ENCODE data around the gene TANGO6.

Gene TANGO6

GRCh38 chr16:69029121-69029520 is 185.8 kb downstream of the TANGO6 start:
- Histone ChIP-seq H3K9me3 (ENCODE audit: insufficient read depth, low read length, severe bottlenecking) (no peaks in the 10 kb centered on the region), H4K20me1 (ENCODE audit: insufficient read depth, low read length) (no peaks in the 10 kb centered on the region), H3K4me3 (ENCODE audit: low read depth in 1 of 2, low read length in 2 of 2) (no peak overlapping the region), H2AFZ (ENCODE audit: low read depth, low read length) (no peak overlapping the region), H3K36me3 (ENCODE audit: insufficient read depth, low read length) (peaks cover 19% of the 10 kb centered on the region), H3K79me2 (ENCODE audit: insufficient read depth, low read length) (no peaks in the 10 kb centered on the region), H3K9ac (ENCODE audit: low read depth, low read length) (no peak overlapping the region), H3K27ac (ENCODE audit: low read length) (no peak overlapping the region), H3K27me3 (ENCODE audit: insufficient read depth, low read length, poor library complexity) (no peaks in the 10 kb centered on the region), H3K4me2 (ENCODE audit: insufficient read depth, low read length) (no peak overlapping the region), H3K4me1 (ENCODE audit: insufficient read depth, low read length) (no peaks in the 10 kb centered on the region)
- TF ChIP-seq, protein P1, sequence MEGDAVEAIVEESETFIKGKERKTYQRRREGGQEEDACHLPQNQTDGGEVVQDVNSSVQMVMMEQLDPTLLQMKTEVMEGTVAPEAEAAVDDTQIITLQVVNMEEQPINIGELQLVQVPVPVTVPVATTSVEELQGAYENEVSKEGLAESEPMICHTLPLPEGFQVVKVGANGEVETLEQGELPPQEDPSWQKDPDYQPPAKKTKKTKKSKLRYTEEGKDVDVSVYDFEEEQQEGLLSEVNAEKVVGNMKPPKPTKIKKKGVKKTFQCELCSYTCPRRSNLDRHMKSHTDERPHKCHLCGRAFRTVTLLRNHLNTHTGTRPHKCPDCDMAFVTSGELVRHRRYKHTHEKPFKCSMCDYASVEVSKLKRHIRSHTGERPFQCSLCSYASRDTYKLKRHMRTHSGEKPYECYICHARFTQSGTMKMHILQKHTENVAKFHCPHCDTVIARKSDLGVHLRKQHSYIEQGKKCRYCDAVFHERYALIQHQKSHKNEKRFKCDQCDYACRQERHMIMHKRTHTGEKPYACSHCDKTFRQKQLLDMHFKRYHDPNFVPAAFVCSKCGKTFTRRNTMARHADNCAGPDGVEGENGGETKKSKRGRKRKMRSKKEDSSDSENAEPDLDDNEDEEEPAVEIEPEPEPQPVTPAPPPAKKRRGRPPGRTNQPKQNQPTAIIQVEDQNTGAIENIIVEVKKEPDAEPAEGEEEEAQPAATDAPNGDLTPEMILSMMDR (IDR thresholded peaks at IDR 0.05; ENCODE audit: borderline replicate concordance, extremely low read depth, low read length, poor library complexity, severe bottlenecking) = no peak
- TF ChIP-seq EZH2 (IDR thresholded peaks at IDR 0.05; ENCODE audit: borderline replicate concordance, low read depth, low read length, severe bottlenecking) = no peak
- ATAC-seq (ENCODE audit: insufficient read depth, low read depth) (no peak), DNase-seq (no peak)

GRCh38 chr16:69031877-69032301 is 188.6 kb downstream of the TANGO6 start:
- Histone ChIP-seq H3K27ac (ENCODE audit: low read length) (no peak overlapping the region), H3K79me2 (ENCODE audit: insufficient read depth, low read length) (no peaks in the 10 kb centered on the region), H3K4me3 (ENCODE audit: low read depth in 1 of 2, low read length in 2 of 2) (no peak overlapping the region), H3K27me3 (ENCODE audit: insufficient read depth, low read length, poor library complexity) (no peaks in the 10 kb centered on the region), H3K9me3 (ENCODE audit: insufficient read depth, low read length, severe bottlenecking) (no peaks in the 10 kb centered on the region), H4K20me1 (ENCODE audit: insufficient read depth, low read length) (no peaks in the 10 kb centered on the region), H2AFZ (ENCODE audit: low read depth, low read length) (no peak overlapping the region), H3K4me1 (ENCODE audit: insufficient read depth, low read length) (no peaks in the 10 kb centered on the region), H3K36me3 (ENCODE audit: insufficient read depth, low read length) (peaks cover 16% of the 10 kb centered on the region), H3K9ac (ENCODE audit: low read depth, low read length) (no peak overlapping the region), H3K4me2 (ENCODE audit: insufficient read depth, low read length) (no peak overlapping the region)
- TF ChIP-seq, protein P1 (IDR thresholded peaks at IDR 0.05; ENCODE audit: borderline replicate concordance, extremely low read depth, low read length, poor library complexity, severe bottlenecking) = no peak
- no peak for TF ChIP-seq EZH2 (IDR thresholded peaks at IDR 0.05; ENCODE audit: borderline replicate concordance, low read depth, low read length, severe bottlenecking)
- no peak for DNase-seq
- no peak for ATAC-seq (ENCODE audit: insufficient read depth, low read depth)

GRCh38 chr16:69033151-69033949 is 190.0 kb downstream of the TANGO6 start:
- TF ChIP-seq, protein P1 (IDR thresholded peaks at IDR 0.05; ENCODE audit: borderline replicate concordance, extremely low read depth, low read length, poor library complexity, severe bottlenecking) = no peak
- TF ChIP-seq EZH2 (IDR thresholded peaks at IDR 0.05; ENCODE audit: borderline replicate concordance, low read depth, low read length, severe bottlenecking) = no peak
- H3K9ac ChIP-seq (ENCODE audit: low read depth, low read length) = no peak overlapping the region
- peaks cover 16% of the 10 kb centered on the region for H3K36me3 ChIP-seq (ENCODE audit: insufficient read depth, low read length)
- H3K27me3 ChIP-seq (ENCODE audit: insufficient read depth, low read length, poor library complexity) = no peaks in the 10 kb centered on the region
- H3K4me1 ChIP-seq (ENCODE audit: insufficient read depth, low read length) = no peaks in the 10 kb centered on the region
- H3K79me2 ChIP-seq (ENCODE audit: insufficient read depth, low read length) = no peaks in the 10 kb centered on the region
- ATAC-seq (ENCODE audit: insufficient read depth, low read depth) (no peak), DNase-seq (no peak)
- no peak overlapping the region for H3K4me2 ChIP-seq (ENCODE audit: insufficient read depth, low read length)
- no peak overlapping the region for H3K27ac ChIP-seq (ENCODE audit: low read length)
- no peaks in the 10 kb centered on the region for H3K9me3 ChIP-seq (ENCODE audit: insufficient read depth, low read length, severe bottlenecking)
- H3K4me3 ChIP-seq (ENCODE audit: low read depth in 1 of 2, low read length in 2 of 2) = no peak overlapping the region
- H2AFZ ChIP-seq (ENCODE audit: low read depth, low read length) = no peak overlapping the region
- H4K20me1 ChIP-seq (ENCODE audit: insufficient read depth, low read length) = no peaks in the 10 kb centered on the region

Measured in DND-41 (cell line).